HEK293 (cell line): ENCODE data around the gene SPATA24.

ENCODE experiments used
- CTCF ChIA-PET: fragments of 350-600 bp; formaldehyde crosslinking; extraction: SDS; loops from one replicate; lab custom pipeline; 2021; ENCODE audit warnings: antibody characterized with exemption; lab: Yijun Ruan, JAX
- POLR2A ChIA-PET: fragments of 300-600 bp; formaldehyde crosslinking; extraction: SDS; loops from one replicate; lab custom pipeline; 2020; ENCODE audit warnings: antibody characterized with exemption, inconsistent platforms; lab: Yijun Ruan, JAX
- H3K27ac ChIP-seq: fragments of 200-500 bp; sonication (Bioruptor generic); 2 replicates; pipeline ENCODE4 v1.5.1; 2014; ENCODE audit warnings: low read depth, low read length, control low read depth, inconsistent platforms; ENCODE audit errors: extremely low read depth
- H3K36me3 ChIP-seq, 2 experiments: fragments of 200-500 bp in 1 of 2; sonication (Bioruptor generic) in 1 of 2; 1 replicate in 1 of 2; 2 replicates in 1 of 2; pipeline ENCODE4 v1.5.1; 2014 to 2017; ENCODE audit warnings: inconsistent platforms in 2 of 2, low read length in 2 of 2; ENCODE audit not compliant: control insufficient read depth in 2 of 2, insufficient read depth in 1 of 2
- H3K4me1 ChIP-seq: fragments of 200-500 bp; sonication (Bioruptor generic); 2 replicates; pipeline ENCODE4 v1.5.1; 2014; ENCODE audit warnings: mild to moderate bottlenecking, low read length, inconsistent platforms; ENCODE audit not compliant: control insufficient read depth, insufficient read depth
- H3K4me3 ChIP-seq: 2 replicates; pipeline ENCODE4 v1.5.1; 2011; ENCODE audit warnings: low read depth, mild to moderate bottlenecking, control low read depth, low read length, moderate library complexity
- H3K9me3 ChIP-seq: fragments of 200-500 bp; sonication (Bioruptor generic); 2 replicates; pipeline ENCODE4 v1.5.1; 2014; ENCODE audit warnings: low read depth, low read length, inconsistent platforms; ENCODE audit not compliant: control insufficient read depth, insufficient read depth
- HIC1 ChIP-seq: fragments of 450-650 bp; formaldehyde crosslinking; IDR thresholded peaks from 2 replicates; pipeline ENCODE4 v1.5.1; 2016; ENCODE audit warnings: missing biosample characterization, missing genetic modification characterization
- IKZF3 ChIP-seq: fragments of 450-650 bp; IDR thresholded peaks from 2 replicates; pipeline ENCODE4 v1.5.0; 2018; ENCODE audit warnings: missing biosample characterization, mild to moderate bottlenecking, missing genetic modification characterization, moderate library complexity
- INSM2 ChIP-seq: fragments of 450-650 bp; formaldehyde crosslinking; IDR thresholded peaks from 2 replicates; pipeline ENCODE4 v1.5.1; 2016; ENCODE audit warnings: missing biosample characterization, missing genetic modification characterization
- KLF7 ChIP-seq: fragments of 450-650 bp; formaldehyde crosslinking; IDR thresholded peaks from 2 replicates; pipeline ENCODE4 v1.5.1; 2016; ENCODE audit warnings: missing biosample characterization, missing genetic modification characterization, borderline replicate concordance
- KLF9 ChIP-seq: fragments of 450-650 bp; formaldehyde crosslinking; IDR thresholded peaks from 2 replicates; pipeline ENCODE4 v1.5.1; 2016; ENCODE audit warnings: missing biosample characterization, missing genetic modification characterization, low read depth
- SCRT2 ChIP-seq: fragments of 450-650 bp; formaldehyde crosslinking; IDR thresholded peaks from 2 replicates; pipeline ENCODE4 v1.5.1; 2016; ENCODE audit warnings: missing biosample characterization, missing genetic modification characterization
- ZNF112 ChIP-seq: fragments of 450-650 bp; formaldehyde crosslinking; IDR thresholded peaks from 2 replicates; pipeline ENCODE4 v1.5.0; 2017; ENCODE audit warnings: missing biosample characterization, missing genetic modification characterization
- ZNF121 ChIP-seq: fragments of 450-650 bp; formaldehyde crosslinking; IDR thresholded peaks from 2 replicates; pipeline ENCODE4 v1.5.1; 2016; ENCODE audit warnings: missing biosample characterization, missing genetic modification characterization
- ZNF133 ChIP-seq: fragments of 450-650 bp; formaldehyde crosslinking; IDR thresholded peaks from 2 replicates; pipeline ENCODE4 v1.5.1; 2016; ENCODE audit warnings: missing biosample characterization, missing genetic modification characterization
- ZNF169 ChIP-seq: fragments of 450-650 bp; formaldehyde crosslinking; IDR thresholded peaks from 2 replicates; pipeline ENCODE4 v1.5.1; 2016; ENCODE audit warnings: missing biosample characterization, missing genetic modification characterization
- ZNF221 ChIP-seq: fragments of 450-650 bp; formaldehyde crosslinking; IDR thresholded peaks from 2 replicates; pipeline ENCODE4 v1.5.1; 2017; ENCODE audit warnings: missing biosample characterization, missing genetic modification characterization, borderline replicate concordance
- ZNF23 ChIP-seq: fragments of 450-650 bp; formaldehyde crosslinking; IDR thresholded peaks from 2 replicates; pipeline ENCODE4 v1.5.1; 2016; ENCODE audit warnings: missing biosample characterization, missing genetic modification characterization, borderline replicate concordance
- ZNF280D ChIP-seq: fragments of 450-650 bp; formaldehyde crosslinking; IDR thresholded peaks from 2 replicates; pipeline ENCODE4 v1.5.1; 2016; ENCODE audit warnings: missing biosample characterization, missing genetic modification characterization
- ZNF292 ChIP-seq: fragments of 450-650 bp; formaldehyde crosslinking; IDR thresholded peaks from 2 replicates; pipeline ENCODE4 v1.5.1; 2016; ENCODE audit warnings: low read depth, missing biosample characterization, missing genetic modification characterization, borderline replicate concordance
- ZNF354C ChIP-seq: fragments of 450-650 bp; formaldehyde crosslinking; IDR thresholded peaks from 2 replicates; pipeline ENCODE4 v1.5.1; 2016; ENCODE audit warnings: missing biosample characterization, missing genetic modification characterization, low read depth, borderline replicate concordance
- ZNF416 ChIP-seq: fragments of 450-650 bp; formaldehyde crosslinking; IDR thresholded peaks from 2 replicates; pipeline ENCODE4 v1.5.1; 2016; ENCODE audit warnings: missing biosample characterization, missing genetic modification characterization
- ZNF544 ChIP-seq: fragments of 450-650 bp; formaldehyde crosslinking; IDR thresholded peaks from 2 replicates; pipeline ENCODE4 v1.5.0; 2017; ENCODE audit warnings: missing biosample characterization, missing genetic modification characterization
- ZNF558 ChIP-seq: fragments of 450-650 bp; formaldehyde crosslinking; IDR thresholded peaks from 2 replicates; pipeline ENCODE4 v1.5.1; 2016; ENCODE audit warnings: missing biosample characterization, missing genetic modification characterization
- ZNF596 ChIP-seq: fragments of 450-650 bp; IDR thresholded peaks from 2 replicates; pipeline ENCODE4 v1.5.0; 2018; ENCODE audit warnings: missing biosample characterization, mild to moderate bottlenecking, missing genetic modification characterization, moderate library complexity
- ZNF654 ChIP-seq: fragments of 450-650 bp; formaldehyde crosslinking; IDR thresholded peaks from 2 replicates; pipeline ENCODE4 v1.5.1; 2016; ENCODE audit warnings: low read depth, missing biosample characterization, missing genetic modification characterization
- ZSCAN4 ChIP-seq: fragments of 450-650 bp; formaldehyde crosslinking; IDR thresholded peaks from 2 replicates; pipeline ENCODE4 v1.5.1; 2017; ENCODE audit warnings: missing biosample characterization, missing genetic modification characterization

SPATA24 gene

GRCh38 chr5:139415221-139415861 is 11.5 kb upstream of the SPATA24 start (continued):
- no peak for TF ChIP-seq INSM2 (tag by site-specific recombination)
- TF ChIP-seq ZNF221 (tag by site-specific recombination) = no peak
- TF ChIP-seq ZNF558 (tag by site-specific recombination) = no peak
- no peak for TF ChIP-seq ZNF112 (tag by site-specific recombination)

GRCh38 chr5:139414581-139415130 is 10.8 kb upstream of the SPATA24 start:
- no peak for TF ChIP-seq ZNF654
- no peak for TF ChIP-seq ZNF416 (tag by site-specific recombination)
- no peak for TF ChIP-seq ZNF544 (tag by site-specific recombination)
- no peak for TF ChIP-seq ZNF221 (tag by site-specific recombination)
- TF ChIP-seq ZNF23 = no peak
- no peaks in the 10 kb centered on the region for H3K9me3 ChIP-seq
- H3K27ac ChIP-seq = no peak overlapping the region
- ChIA-PET CTCF (interaction anchor here (0.6 to 2.6 kb wide), 7 partner anchors 8 to 459 kb away, joined by 3 to 9 read pairs (median 4); partner anchors contain the start of gene SPATA24), POLR2A (no interaction called here)
- H3K36me3 ChIP-seq = peaks cover 10 to 62% of the 10 kb centered on the region in 2 experiments
- no peak overlapping the region for H3K4me3 ChIP-seq
- peaks cover 3% of the 10 kb centered on the region; the same call in 1 of the 2 replicates for H3K4me1 ChIP-seq

- TF ChIP-seq IKZF3 (tag by site-specific recombination) (no peak), ZSCAN4 (tag by site-specific recombination) (no peak), KLF7 (tag by site-specific recombination) (no peak), ZNF280D (tag by site-specific recombination) (no peak), ZNF121 (tag by site-specific recombination) (no peak), HIC1 (tag by site-specific recombination) (no peak), ZNF169 (tag by site-specific recombination) (no peak), ZNF354C (tag by site-specific recombination) (no peak), ZNF133 (tag by site-specific recombination) (no peak), KLF9 (tag by site-specific recombination) (no peak), SCRT2 (tag by site-specific recombination) (no peak), ZNF292 (no peak), ZNF596 (tag by site-specific recombination) (no peak)
- CTCF ChIA-PET = interaction anchor here (1.0 to 2.6 kb wide), 4 partner anchors 8 to 150 kb away, joined by 3 to 11 read pairs (median 6); no protein-coding TSS in a partner anchor
- no peak overlapping the region for H3K4me3 ChIP-seq
Measured at GRCh38 chr5:139413963-139414362, 10.1 kb upstream of the SPATA24 start.

More at GRCh38 chr5:139413963-139414362, 10.1 kb upstream of the SPATA24 start:
- POLR2A ChIA-PET = no interaction called here
- Histone ChIP-seq H3K36me3 (peaks cover 10 to 55% of the 10 kb centered on the region in 2 experiments), H3K9me3 (no peaks in the 10 kb centered on the region), H3K4me1 (peaks cover 3% of the 10 kb centered on the region; the same call in 1 of the 2 replicates), H3K27ac (no peak overlapping the region)
